ENCODE data around the gene MED9.

Gene MED9

GRCh38 chr17:17445925-17446665, 30.7 kb upstream of the MED9 start:
- H3K4me3 ChIP-seq (replicated peaks; ENCODE audit: low read depth, low read length), result no peak overlapping the region
- peak; percentile 87 for DNase-seq (ENCODE audit: extremely low read depth, low read depth)
- peak; percentile 4 for TF ChIP-seq CTCF (IDR thresholded peaks at IDR 0.05; ENCODE audit: low read depth, low read length, missing control alignments)

- no peak for DNase-seq (ENCODE audit: extremely low read depth, low read depth)
- H3K4me3 ChIP-seq (replicated peaks; ENCODE audit: low read depth, low read length), result no peak overlapping the region
- TF ChIP-seq CTCF (IDR thresholded peaks at IDR 0.05; ENCODE audit: low read depth, low read length, missing control alignments), result no peak
Measured at GRCh38 chr17:17446666-17447155, 30.1 kb upstream of the MED9 start.

- TF ChIP-seq CTCF (IDR thresholded peaks at IDR 0.05; ENCODE audit: low read depth, low read length, missing control alignments), result no peak
- no peak for DNase-seq (ENCODE audit: extremely low read depth, low read depth)
- no peak overlapping the region for H3K4me3 ChIP-seq (replicated peaks; ENCODE audit: low read depth, low read length)
Measured at GRCh38 chr17:17447264-17447663, 29.5 kb upstream of the MED9 start.

- H3K4me3 ChIP-seq (replicated peaks; ENCODE audit: low read depth, low read length), result no peak overlapping the region
- no peak for DNase-seq (ENCODE audit: extremely low read depth, low read depth)
- no peak for TF ChIP-seq CTCF (IDR thresholded peaks at IDR 0.05; ENCODE audit: low read depth, low read length, missing control alignments)
Measured at GRCh38 chr17:17448076-17448475, 28.7 kb upstream of the MED9 start.

GRCh38 chr17:17448723-17449122, 28.1 kb upstream of the MED9 start:
- no peak overlapping the region for H3K4me3 ChIP-seq (replicated peaks; ENCODE audit: low read depth, low read length)
- DNase-seq (ENCODE audit: extremely low read depth, low read depth), result no peak
- no peak for TF ChIP-seq CTCF (IDR thresholded peaks at IDR 0.05; ENCODE audit: low read depth, low read length, missing control alignments)

- no peak overlapping the region for H3K4me3 ChIP-seq (replicated peaks; ENCODE audit: low read depth, low read length)
- DNase-seq (ENCODE audit: extremely low read depth, low read depth), result no peak
- no peak for TF ChIP-seq CTCF (IDR thresholded peaks at IDR 0.05; ENCODE audit: low read depth, low read length, missing control alignments)
Measured at GRCh38 chr17:17453088-17453487, 23.7 kb upstream of the MED9 start.

All from HFF-Myc (cell line).